GM12891 (cell line): ENCODE results near the gene ECM2.

Experiments
- DNase-seq: peaks from one replicate; pipeline ENCODE4 v3.0.0; 2011; ENCODE audit warnings: low spot score; ENCODE audit not compliant: insufficient read length
- FAIRE-seq: peaks from 2 replicates; lab custom pipeline; 2011; peaks lifted over from hg19 to GRCh38; lab: Jason Lieb, UNC
- PAX5 ChIP-seq: IDR thresholded peaks from 2 replicates; pipeline ENCODE4 v1.6.1; 2011; ENCODE audit warnings: low read length, moderate library complexity, mild to moderate bottlenecking; ENCODE audit not compliant: insufficient read depth, severe bottlenecking
- POLR2A ChIP-seq: IDR thresholded peaks from 2 replicates; pipeline ENCODE4 v1.6.1; 2011; ENCODE audit warnings: low read depth, low read length, control low read depth
- POLR2AphosphoS5 ChIP-seq: IDR thresholded peaks from 2 replicates; pipeline ENCODE4 v1.6.1; 2011; ENCODE audit warnings: low read depth, low read length, control low read depth
- POU2F2 ChIP-seq: IDR thresholded peaks from 2 replicates; pipeline ENCODE4 v1.6.1; 2011; ENCODE audit warnings: low read depth, mild to moderate bottlenecking, control low read depth, low read length, moderate library complexity
- SPI1 ChIP-seq: IDR thresholded peaks from 2 replicates; pipeline ENCODE4 v1.6.1; 2011; ENCODE audit warnings: low read depth, low read length, control low read depth
- TAF1 ChIP-seq: IDR thresholded peaks from 2 replicates; pipeline ENCODE4 v1.6.1; 2011; ENCODE audit warnings: low read depth, low read length, control low read depth

The ECM2 gene

GRCh38 chr9:92479346-92479745 is 56.4 kb downstream of the ECM2 start:
- TF ChIP-seq POLR2AphosphoS5 (no peak), SPI1 (no peak), TAF1 (no peak), PAX5 (no peak), POU2F2 (no peak), POLR2A (no peak)
- FAIRE-seq (no peak), DNase-seq (no peak)

GRCh38 chr9:92478783-92479182 is 57.0 kb downstream of the ECM2 start:
- TF ChIP-seq PAX5 (no peak), POLR2A (no peak), SPI1 (no peak), POLR2AphosphoS5 (no peak), POU2F2 (no peak), TAF1 (no peak)
- DNase-seq: no peak
- FAIRE-seq: no peak

- TF ChIP-seq POLR2AphosphoS5 (no peak), POU2F2 (peak; percentile 28; the same call in 1 of the 2 replicates), SPI1 (no peak)
- DNase-seq: no peak
- FAIRE-seq: peak; percentile 79
Measured at GRCh38 chr9:92476962-92477361, 58.8 kb downstream of the ECM2 start.

DNA sequence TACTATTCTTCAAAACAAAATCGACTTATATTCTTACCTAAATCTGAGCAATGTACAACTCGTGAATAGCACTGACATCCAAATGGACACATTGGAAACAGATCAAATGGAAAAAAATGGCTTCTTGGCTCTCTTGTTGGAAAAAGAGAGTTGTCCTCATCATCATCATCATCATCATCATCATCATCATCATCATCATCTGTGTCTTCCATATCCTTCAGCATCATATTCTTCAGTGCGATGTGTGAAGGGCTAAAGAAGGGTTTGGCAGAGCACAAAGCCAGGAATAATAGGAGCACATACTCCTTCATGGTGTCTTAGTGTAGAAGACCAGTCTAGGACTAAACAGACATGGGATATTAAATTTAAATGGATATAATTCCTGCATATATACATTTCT is 61.2 kb downstream of the ECM2 start:
- TF ChIP-seq SPI1 (no peak), POLR2AphosphoS5 (no peak), PAX5 (no peak), TAF1 (no peak), POLR2A (no peak), POU2F2 (no peak)
- FAIRE-seq (no peak), DNase-seq (no peak)

DNA sequence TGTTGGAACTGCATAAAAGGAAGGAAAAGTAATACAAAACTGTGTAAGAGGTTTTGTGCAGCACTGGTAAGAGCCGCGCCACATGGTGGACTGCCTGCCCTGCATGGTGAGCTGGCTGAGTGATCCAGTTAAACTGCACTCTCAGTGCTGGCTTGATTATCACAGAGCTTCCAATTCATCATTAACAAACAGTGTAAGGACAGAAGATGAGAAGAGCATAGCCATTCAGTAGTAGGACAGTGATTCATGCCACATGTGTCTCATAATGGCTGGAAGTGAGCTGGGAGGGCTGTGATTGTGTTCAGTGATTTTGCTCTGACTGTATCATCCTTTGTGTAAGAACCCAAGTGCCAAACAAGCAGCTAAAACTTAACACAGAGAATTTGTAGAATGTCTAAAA is 67.6 kb downstream of the ECM2 start:
- no peak for DNase-seq
- no peak for TF ChIP-seq PAX5
- TF ChIP-seq SPI1: no peak
- no peak for FAIRE-seq

DNA sequence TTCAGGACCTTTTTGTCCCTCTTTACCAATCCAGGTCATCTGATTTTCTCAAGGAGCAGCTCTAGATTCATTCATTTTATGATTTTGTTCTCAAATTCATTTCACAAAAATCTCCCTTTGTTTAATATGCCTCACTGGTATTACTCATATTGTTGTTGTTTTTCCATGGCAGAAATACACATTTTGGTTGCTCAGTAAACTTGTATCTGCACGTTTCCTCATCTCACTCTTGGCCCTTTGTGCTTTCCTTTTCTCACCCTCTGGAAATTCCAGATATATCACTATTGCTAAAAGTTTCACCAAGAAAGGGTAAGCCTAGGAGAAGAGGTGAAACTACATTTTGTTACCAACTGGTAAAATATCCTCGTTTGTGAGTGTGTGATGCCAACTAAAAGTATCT is 68.3 kb downstream of the ECM2 start:
- TF ChIP-seq POU2F2 (no peak), POLR2AphosphoS5 (no peak), SPI1 (no peak), POLR2A (no peak), PAX5 (no peak), TAF1 (no peak)
- DNase-seq: no peak
- no peak for FAIRE-seq

- no peak for FAIRE-seq
Measured at GRCh38 chr9:92467041-92467440, 68.7 kb downstream of the ECM2 start.

DNA sequence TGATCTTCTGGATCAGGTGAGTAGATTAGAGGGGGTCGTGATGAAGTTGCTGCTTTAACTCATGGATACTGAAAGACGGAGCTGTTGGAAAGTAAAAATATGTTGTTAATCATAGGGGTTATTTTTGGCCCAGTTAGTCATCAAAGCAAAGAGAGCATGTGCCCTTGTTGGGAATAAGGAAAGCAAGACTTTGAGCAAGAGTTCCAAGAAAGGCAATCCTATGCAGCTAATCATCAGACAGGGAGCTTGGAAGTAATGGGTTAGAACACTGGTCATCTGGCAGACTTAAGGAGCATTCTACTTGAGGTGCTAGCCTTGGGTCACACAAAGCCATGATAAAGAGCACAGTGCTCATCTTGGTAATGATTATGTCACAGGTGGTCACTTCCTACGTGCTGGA is 71.8 kb downstream of the ECM2 start:
- TF ChIP-seq POLR2AphosphoS5 (no peak), SPI1 (no peak), TAF1 (no peak), POU2F2 (no peak), POLR2A (no peak), PAX5 (no peak)
- FAIRE-seq (no peak), DNase-seq (no peak)

More at GRCh38 chr9:92467041-92467440, 68.7 kb downstream of the ECM2 start:
- no peak for TF ChIP-seq PAX5
- no peak for TF ChIP-seq POLR2AphosphoS5
- TF ChIP-seq POLR2A: no peak
- TF ChIP-seq TAF1: no peak
- no peak for TF ChIP-seq POU2F2
- no peak for TF ChIP-seq SPI1
- no peak for DNase-seq

- TF ChIP-seq POLR2A: no peak
- TF ChIP-seq TAF1: no peak
- TF ChIP-seq PAX5: no peak
- TF ChIP-seq POLR2AphosphoS5: no peak
- TF ChIP-seq SPI1: no peak
- TF ChIP-seq POU2F2: no peak
- no peak for FAIRE-seq
- no peak for DNase-seq
Measured at GRCh38 chr9:92463387-92463786, 72.4 kb downstream of the ECM2 start.

DNA sequence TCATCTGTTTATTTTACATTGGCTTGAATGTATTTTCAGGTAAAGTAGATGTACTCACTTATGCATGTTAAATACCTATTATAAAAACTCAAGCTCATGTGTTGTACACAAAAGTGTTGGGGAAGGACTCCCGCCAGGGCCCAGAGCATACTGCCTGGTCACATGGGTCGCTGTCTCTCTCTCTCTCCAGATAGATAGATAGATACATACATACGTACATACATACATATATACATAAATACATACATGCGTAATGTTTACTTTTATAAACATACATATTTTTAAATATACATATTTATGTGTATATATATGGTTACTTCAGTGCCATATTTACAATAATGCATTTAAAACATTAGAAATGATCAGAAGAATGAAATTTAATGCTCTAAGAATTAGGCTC is 78.2 kb downstream of the ECM2 start:
- TF ChIP-seq SPI1: no peak
- no peak for TF ChIP-seq TAF1
- no peak for TF ChIP-seq POLR2AphosphoS5
- no peak for TF ChIP-seq POU2F2
- TF ChIP-seq PAX5: no peak
- no peak for TF ChIP-seq POLR2A
- FAIRE-seq: no peak
- no peak for DNase-seq

DNA sequence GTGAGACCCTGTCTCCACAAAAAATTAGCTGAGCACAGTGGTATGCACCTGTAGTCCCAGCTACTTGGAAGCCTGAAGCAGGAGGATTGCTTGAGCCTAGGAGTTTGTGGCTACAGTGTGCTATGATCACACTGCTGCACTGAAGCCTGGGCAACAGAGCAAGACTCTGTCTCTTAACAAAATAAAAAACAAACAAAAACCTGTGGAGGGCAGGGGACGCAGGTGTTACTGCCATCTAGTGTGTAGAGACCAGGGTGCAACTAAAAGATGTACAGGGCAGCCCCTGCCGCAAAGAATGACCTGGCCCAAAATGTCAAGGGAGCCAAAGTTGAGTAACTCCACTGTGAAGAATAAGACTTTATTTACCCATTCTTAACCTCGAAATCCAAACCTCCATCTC is 80.6 kb downstream of the ECM2 start:
- no peak for FAIRE-seq
- DNase-seq: no peak

More for the DNA sequence above, 80.6 kb downstream of the ECM2 start:
- no peak for TF ChIP-seq POU2F2
- TF ChIP-seq PAX5: no peak
- TF ChIP-seq POLR2A: no peak
- TF ChIP-seq TAF1: no peak
- no peak for TF ChIP-seq SPI1
- no peak for TF ChIP-seq POLR2AphosphoS5
